ENCODE measurements around the gene PLN. TPM values are rescaled to one million over a fixed set of nuclear protein-coding genes. Genes with fewer than 3 reads are reported as not detected.
A peak's percentile ranks its signal among the peaks of the same experiment; 100 is the strongest.

Gene PLN
- total and polyA plus RNA-seq, 9 of the 15 experiments (the other 6 are each of a cell fraction or from before 2014, with no cell fraction given) = 0.03 to 0.30 (median 0.03) TPM; not detected in 6

DNA sequence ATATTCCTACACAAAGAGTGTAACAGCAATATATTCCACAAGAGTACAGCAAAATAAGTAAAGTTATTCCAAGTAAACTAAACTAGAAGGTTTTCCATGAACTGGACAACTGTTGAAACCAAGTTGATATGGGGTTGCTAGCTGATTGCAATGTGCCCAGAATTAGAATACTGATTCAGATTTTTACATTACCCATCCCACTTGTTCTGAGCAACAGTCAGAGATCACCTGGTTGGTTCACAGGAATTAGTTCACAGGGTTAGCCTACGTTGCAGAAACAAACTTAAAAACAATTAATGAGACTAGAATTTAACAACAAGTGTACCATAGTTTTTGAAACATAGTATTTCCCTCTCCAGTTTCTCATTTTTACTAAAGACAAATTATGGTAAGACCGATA, 54.2 kb downstream of the PLN start (continued):
- TF ChIP-seq NFYB (IDR thresholded peaks at IDR 0.05; ENCODE audit: extremely low read depth, insufficient read length) (no peak), ZNF780A (CRISPR knock-in tag; IDR thresholded peaks at IDR 0.05) (no peak), RNF2 (IDR thresholded peaks at IDR 0.05) (no peak), ETS2 (tag; IDR thresholded peaks at IDR 0.05; ENCODE audit: borderline replicate concordance, poor library complexity, severe bottlenecking) (no peak)

- no peak for ATAC-seq
- CTCF ChIA-PET (ENCODE audit: low intra/inter-chr PET ratio) = interaction anchor here (0.8 kb wide), 1 partner anchor 901 kb away, joined by 3 read pairs; no protein-coding TSS in a partner anchor
- no peak for DNase-seq (ENCODE audit: extremely low read depth in 1 of 4, low spot score in 3 of 4)
Observed at GRCh38 chr6:118603372-118603771, 55.3 kb downstream of the PLN start.

More at GRCh38 chr6:118603372-118603771, 55.3 kb downstream of the PLN start:
- Histone ChIP-seq H3K4me3 (no peak overlapping the region), H3K27ac (ENCODE audit: extremely low read depth, low read depth, low read length) (no peak overlapping the region), H3K36me3 (ENCODE audit: control insufficient read depth, insufficient read depth, low read length) (no peaks in the 10 kb centered on the region), H4K20me1 (replicated peaks; ENCODE audit: control insufficient read depth, insufficient read depth, low read length) (no peaks in the 10 kb centered on the region), H3K27me3 (ENCODE audit: control insufficient read depth in 2 of 2, insufficient read depth in 2 of 2, low read length in 2 of 2) (no peaks in the 10 kb centered on the region), H3K4me2 (ENCODE audit: insufficient read depth, low read length) (no peak overlapping the region), H2AFZ (ENCODE audit: low read depth, low read length) (no peak overlapping the region), H3K9ac (ENCODE audit: insufficient read depth in 1 of 2, low read depth in 2 of 2, low read length in 2 of 2) (no peak overlapping the region), H3K4me1 (replicated peaks in 1 of 2; ENCODE audit: control insufficient read depth in 2 of 2, insufficient read depth in 2 of 2, low read length in 2 of 2) (no peaks in the 10 kb centered on the region), H3K9me1 (ENCODE audit: control insufficient read depth, insufficient read depth, low read length) (no peaks in the 10 kb centered on the region), H3K79me2 (ENCODE audit: control insufficient read depth, insufficient read depth, low read length) (0 out of 3 replicates have a peak, but pooled peaks cover 5% of the 10 kb centered on the region), H3K9me3 (replicated peaks; ENCODE audit: control insufficient read depth, insufficient read depth, low read depth, low read length) (peaks cover 4% of the 10 kb centered on the region; the same call in 1 of the 2 replicates)
- 89% methylated on average over 2 of the region's 2 CpGs for WGBS (ENCODE audit: insufficient coverage, low coverage, missing lambda C conversion rate)
- FAIRE-seq = peak; percentile 15
- intact Hi-C loops (cut with micrococcal nuclease) (no loop called here), in situ Hi-C loops (cut with MboI) (no loop called here)
- TF ChIP-seq MEF2D (tag; conservative IDR thresholded peaks at IDR 0.05; ENCODE audit: low read depth) (no peak), OTX1 (CRISPR knock-in tag; IDR thresholded peaks at IDR 0.05) (no peak), ZNF655 (CRISPR knock-in tag; IDR thresholded peaks at IDR 0.05) (no peak), ESRRA (IDR thresholded peaks at IDR 0.05; ENCODE audit: borderline replicate concordance, low read depth) (no peak), ZNF121 (CRISPR knock-in tag; conservative IDR thresholded peaks at IDR 0.05) (no peak), MAZ (CRISPR knock-in tag; conservative IDR thresholded peaks at IDR 0.05 in 1 of 2, IDR thresholded peaks at IDR 0.05 in 1 of 2) (no peak), ZSCAN29 (IDR thresholded peaks at IDR 0.05) (no peak)
- POLR2A ChIA-PET = interaction anchor here (1.0 kb wide), 1 partner anchor 23 kb away, joined by 3 read pairs; no protein-coding TSS in a partner anchor
- no TSS peak for BruUV-seq (replicated peaks)
